Activated gamma-delta T cell treated with Interleukin-2 at 50 U/mL for 16 hours (primary cell): ENCODE results near the gene RAX2.
"Not testable (repeated sequence)": the region's sequence is repeated elsewhere in the genome, so short reads cannot be mapped to it uniquely, and the experiment has no call there.

Experiments used
- DNase-seq: peaks from one replicate; pipeline ENCODE4 v3.0.0-alpha.2; 2020

Gene RAX2

GRCh38 chr19:3775831-3776230 is 3.8 kb upstream of the RAX2 start:
- no peak for DNase-seq

GRCh38 chr19:3775374-3775711 is 3.3 kb upstream of the RAX2 start:
- DNase-seq, result no peak

GRCh38 chr19:3774621-3775373 is 2.8 kb upstream of the RAX2 start:
- no peak for DNase-seq

GRCh38 chr19:3773814-3774515 is 1.9 kb upstream of the RAX2 start:
- DNase-seq, result no peak

- DNase-seq, result no peak
Measured at GRCh38 chr19:3771000-3771905, 775 bp downstream of the RAX2 start.

- DNase-seq, result no peak
Measured at GRCh38 chr19:3770136-3770999, 1.7 kb downstream of the RAX2 start.

- no peak for DNase-seq
Measured at GRCh38 chr19:3769494-3769893, 2.5 kb downstream of the RAX2 start.

- no peak for DNase-seq
Measured at GRCh38 chr19:3768748-3769099, 3.3 kb downstream of the RAX2 start.

- DNase-seq, result no peak
Measured at GRCh38 chr19:3768015-3768747, 3.8 kb downstream of the RAX2 start.

- DNase-seq, result no peak
Measured at GRCh38 chr19:3767050-3767449, 5.0 kb downstream of the RAX2 start.

- DNase-seq, result no peak
Measured at GRCh38 chr19:3766520-3766919, 5.5 kb downstream of the RAX2 start.

GRCh38 chr19:3765757-3766156 is 6.3 kb downstream of the RAX2 start:
- not testable (repeated sequence) for DNase-seq

- no peak for DNase-seq
Measured at GRCh38 chr19:3765121-3765520, 6.9 kb downstream of the RAX2 start.

- peak; percentile 99 for DNase-seq
Measured at GRCh38 chr19:3762501-3763459, 9.2 kb downstream of the RAX2 start, which contains the start of gene MRPL54. TSS of gene MRPL54 (plus strand) at chr19:3762682. CDS start at chr19:3762701, 19 bp downstream.

GRCh38 chr19:3762130-3762473 is 9.9 kb downstream of the RAX2 start:
- no peak for DNase-seq

- DNase-seq, result peak; percentile 95
Measured at GRCh38 chr19:3761382-3762129, 10.5 kb downstream of the RAX2 start, which contains the start of gene APBA3. TSS of gene APBA3 (minus strand) at chr19:3761692. CDS start at chr19:3760264, 1,428 bp downstream.

GRCh38 chr19:3760871-3761361 is 11.1 kb downstream of the RAX2 start:
- no peak for DNase-seq

GRCh38 chr19:3759482-3760254 is 12.4 kb downstream of the RAX2 start:
- no peak for DNase-seq

GRCh38 chr19:3758297-3758696 is 13.7 kb downstream of the RAX2 start:
- not testable (repeated sequence) for DNase-seq
